NCI-H1417 treated with DMSO at 0.1 percent for 48 hours (cell line): ENCODE results near the gene TP53AIP1.

Source experiments
- DNase-seq: peaks from one replicate; lab custom pipeline; 2025; lab: John Stamatoyannopoulos, UW

TP53AIP1 gene

DNA sequence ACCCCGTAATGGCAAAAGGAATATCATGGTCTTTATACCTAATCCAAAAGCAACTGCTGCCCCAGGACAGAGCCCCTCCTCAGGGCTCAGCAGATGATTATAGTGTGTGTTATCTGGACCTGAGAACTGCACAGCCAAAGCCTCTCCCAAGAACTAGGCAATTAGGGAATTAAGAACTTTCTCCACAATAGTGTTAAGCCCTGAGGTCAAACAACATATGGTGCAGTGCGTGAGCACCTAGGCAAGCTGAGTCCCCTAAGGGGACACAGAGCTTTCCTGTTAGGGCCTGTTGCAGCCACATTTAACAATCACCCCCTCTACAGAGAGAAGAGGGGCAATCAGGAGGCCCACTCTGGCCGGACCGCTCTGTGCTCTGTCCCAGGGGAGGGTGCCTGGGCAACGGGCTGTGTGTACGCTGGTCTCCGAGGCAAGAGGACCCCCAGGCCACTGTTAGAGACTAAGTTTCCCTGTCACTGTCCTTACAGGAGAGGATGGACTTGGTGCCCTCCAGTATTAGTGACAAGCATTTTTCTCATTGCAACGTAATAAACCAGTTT lies 52.9 kb downstream of the TP53AIP1 start:
- DNase-seq, result no peak

DNA sequence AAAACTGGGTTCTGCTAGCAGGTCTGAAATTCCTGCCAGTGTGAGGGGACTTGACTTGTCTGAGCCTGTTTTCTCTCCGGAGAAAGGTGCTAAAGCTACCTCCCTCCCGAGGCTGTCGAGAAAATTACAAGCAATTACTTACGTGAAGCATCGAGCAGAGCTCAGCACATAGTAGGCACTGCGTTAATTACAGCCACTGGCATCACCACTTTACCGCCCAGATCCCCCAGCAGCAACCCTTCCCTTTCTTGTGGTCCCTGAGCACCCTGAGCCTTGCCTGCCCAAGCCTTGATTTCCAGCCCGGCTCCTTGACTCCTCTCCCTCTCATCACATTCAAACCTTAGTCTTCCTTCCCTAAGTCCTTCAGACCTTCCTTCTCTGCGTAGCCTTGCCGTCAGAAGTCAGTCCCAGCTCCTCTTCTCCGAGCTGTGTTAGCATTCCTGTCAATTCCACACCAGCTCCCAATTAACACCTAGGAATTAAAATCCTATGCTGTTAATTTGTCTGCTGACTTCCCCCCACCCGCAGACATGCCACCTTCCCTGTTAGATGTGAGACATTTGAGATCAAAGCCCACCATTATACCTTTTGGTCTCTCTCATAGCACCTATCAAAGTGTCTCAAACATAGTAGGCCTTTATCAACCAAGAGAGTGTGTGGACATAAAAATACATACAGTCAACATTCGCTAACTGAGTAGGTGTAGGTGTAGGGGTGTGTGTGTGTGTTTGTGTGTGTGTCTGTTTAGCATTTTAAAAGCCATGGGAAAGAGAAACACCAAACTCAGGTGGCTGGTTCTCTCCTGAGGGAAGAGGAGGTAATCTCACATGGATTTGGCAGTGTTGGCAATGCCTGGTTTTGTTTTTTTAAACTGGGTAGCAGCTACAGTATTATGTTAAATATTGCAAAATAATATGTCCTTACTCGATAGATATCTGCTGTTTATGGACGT lies 54.4 kb downstream of the TP53AIP1 start:
- no peak for DNase-seq

DNA sequence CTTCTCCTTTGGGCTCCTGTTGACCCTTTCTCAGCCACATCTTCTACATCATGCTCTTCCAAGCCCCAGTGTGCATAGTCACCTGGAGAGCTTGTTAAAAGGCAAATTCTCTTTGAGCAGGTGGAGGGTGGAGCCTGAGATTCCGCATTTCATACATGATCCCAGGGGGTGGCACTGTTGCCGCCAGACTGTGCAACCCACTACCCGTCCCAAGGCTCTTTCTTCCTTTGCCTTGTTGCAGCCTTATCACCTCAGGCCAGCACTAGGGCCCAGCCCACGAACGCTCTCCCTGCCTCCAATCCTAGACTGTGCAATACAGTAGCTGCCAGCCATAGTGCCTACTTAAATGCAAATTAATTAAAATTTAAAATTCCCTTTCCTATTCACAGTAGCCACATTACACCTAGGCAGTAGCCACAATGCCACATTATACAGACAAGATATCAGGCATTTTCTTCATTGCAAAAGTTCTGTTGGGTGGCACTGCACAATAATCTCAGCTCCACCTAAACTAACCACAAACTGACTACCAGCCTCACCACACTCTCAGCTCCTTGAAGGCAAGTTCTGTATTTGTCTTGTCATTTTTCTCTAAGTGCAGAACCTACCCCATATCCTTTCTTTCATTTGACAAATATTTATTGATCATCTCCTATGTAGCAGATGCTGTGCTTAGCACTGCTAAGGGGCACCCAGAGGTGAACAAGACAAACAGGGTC lies 56.1 kb downstream of the TP53AIP1 start:
- no peak for DNase-seq
